ENCODE measurements around the gene SIAH2.
A peak's percentile ranks its signal among the peaks of the same experiment; 100 is the strongest.
"Not testable (repeated sequence)": the region's sequence is repeated elsewhere in the genome, so short reads cannot be mapped to it uniquely, and the experiment has no call there.

SIAH2 gene, protein sequence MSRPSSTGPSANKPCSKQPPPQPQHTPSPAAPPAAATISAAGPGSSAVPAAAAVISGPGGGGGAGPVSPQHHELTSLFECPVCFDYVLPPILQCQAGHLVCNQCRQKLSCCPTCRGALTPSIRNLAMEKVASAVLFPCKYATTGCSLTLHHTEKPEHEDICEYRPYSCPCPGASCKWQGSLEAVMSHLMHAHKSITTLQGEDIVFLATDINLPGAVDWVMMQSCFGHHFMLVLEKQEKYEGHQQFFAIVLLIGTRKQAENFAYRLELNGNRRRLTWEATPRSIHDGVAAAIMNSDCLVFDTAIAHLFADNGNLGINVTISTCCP

DNA sequence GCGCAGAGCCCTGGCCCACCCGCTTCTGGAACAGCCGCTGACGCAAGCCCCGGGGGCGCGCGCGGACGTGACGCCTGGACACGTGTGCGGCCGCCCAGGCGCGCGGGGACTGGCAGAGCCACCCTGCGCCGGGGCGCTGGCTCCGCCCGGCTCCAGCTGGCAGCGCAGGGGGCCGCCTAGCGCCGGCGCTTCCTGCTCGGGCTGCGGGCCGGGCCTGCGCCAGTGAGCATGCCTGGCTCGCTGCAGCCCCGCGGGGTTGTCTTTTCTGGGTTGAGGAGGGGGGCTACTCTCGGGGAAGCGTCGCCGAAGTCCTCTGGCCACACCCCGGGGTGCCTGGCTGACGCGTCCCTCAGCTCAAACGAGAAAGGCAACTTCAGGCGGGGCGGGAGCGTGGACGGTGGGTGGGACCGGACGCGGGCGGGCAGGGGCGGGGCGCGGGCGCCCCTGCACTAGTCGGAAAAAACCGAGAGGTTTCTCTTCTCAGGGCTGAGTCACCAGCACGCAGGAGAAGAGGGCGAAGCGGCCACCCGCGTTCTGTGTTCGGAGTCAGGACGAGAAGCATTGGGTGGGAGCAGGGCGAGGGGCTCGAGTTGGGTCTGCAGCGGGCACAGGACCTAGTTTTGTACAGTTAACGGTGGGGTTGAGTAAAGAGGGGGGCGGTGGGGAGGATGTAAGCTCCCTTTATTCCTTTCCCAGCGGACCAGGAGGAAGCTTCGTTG, at the start of gene SIAH2:
TSS of gene SIAH2 (minus strand) at position 48 of the 719 bp plus-strand sequence. CDS start 320 bp downstream, outside the sequence.
- DNase-seq, result peak; percentile 95 to 98
- TF ChIP-seq GATA1 (IDR thresholded peaks at IDR 0.05; ENCODE audit: low read depth, low read length) (no peak), POLR2A (IDR thresholded peaks at IDR 0.05; ENCODE audit: low read length) (peak; percentile 94)

DNA sequence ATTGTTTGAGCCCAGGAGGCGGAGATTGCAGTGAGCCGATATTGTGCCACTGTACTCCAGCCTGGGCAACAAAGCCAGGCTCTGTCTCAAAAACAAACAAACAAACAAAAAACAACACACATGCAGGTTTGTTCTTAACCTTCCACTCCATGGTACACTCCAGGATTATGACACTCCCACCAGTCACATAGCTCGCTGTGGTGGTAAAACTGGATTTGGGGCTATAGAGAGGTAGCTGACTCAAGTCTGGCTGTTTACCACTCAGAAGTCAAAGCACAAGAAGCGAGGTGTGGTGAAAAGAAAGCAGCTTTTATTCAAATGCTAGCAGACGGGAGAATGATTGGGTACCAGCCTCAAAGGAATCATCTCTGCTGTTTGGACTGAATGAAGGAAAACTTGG, 49.0 kb upstream of the SIAH2 start:
- TF ChIP-seq GATA1 (IDR thresholded peaks at IDR 0.05; ENCODE audit: low read depth, low read length) (no peak), POLR2A (IDR thresholded peaks at IDR 0.05; ENCODE audit: low read length) (no peak)
- DNase-seq, result no peak

DNA sequence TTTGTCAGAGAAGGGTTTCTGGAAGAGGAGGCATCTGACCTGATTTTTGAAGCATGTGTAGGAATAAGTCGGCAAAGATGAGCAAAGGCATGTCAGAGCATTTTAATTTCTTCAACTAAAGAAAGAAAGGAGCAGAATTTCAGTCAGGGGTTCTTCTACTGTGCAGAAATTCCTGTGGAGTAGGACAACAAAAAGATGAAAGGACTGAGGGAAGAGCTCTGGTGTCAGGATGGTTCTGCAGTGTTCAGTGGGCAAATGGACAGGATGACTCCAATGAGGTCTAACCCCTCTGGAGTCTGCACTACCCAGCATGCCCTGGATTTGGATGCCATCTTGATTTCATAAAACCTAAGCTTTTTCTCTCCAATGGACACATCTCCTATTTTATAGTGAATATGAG, 47.7 kb upstream of the SIAH2 start:
- DNase-seq, result no peak
- TF ChIP-seq GATA1 (IDR thresholded peaks at IDR 0.05; ENCODE audit: low read depth, low read length), result no peak
- no peak for TF ChIP-seq POLR2A (IDR thresholded peaks at IDR 0.05; ENCODE audit: low read length)

DNA sequence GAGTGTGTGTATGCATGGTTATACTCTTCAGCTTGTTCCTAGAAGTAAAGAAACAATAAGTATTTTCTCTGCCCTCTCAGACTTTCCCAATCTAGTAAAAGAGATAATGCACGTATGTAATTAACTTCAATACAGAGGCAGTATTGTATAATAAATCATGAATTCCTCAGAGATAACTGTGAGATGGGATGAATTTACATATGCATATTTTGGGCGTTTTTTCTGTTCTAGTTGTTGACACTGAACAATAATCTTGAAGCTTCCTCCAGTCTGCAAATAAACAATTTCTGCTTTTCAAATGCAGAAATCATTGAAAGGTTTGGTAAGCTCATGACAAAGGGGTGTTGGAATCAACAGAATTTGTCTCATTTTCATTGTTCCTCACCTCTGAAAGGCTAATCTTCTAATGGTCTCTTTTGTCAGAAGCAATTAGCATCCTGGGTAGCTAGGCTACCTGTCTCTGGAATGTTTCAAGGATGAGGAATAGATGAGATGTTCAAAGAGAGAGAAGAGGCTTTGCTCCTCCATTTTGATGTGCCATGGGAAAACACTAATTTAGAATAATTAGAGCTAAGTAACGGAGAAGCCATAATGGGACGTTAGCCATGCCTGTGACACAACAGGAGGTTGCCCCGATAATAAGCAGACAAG, 43.3 kb upstream of the SIAH2 start:
- no peak for TF ChIP-seq POLR2A (IDR thresholded peaks at IDR 0.05; ENCODE audit: low read length)
- TF ChIP-seq GATA1 (IDR thresholded peaks at IDR 0.05; ENCODE audit: low read depth, low read length), result no peak
- no peak for DNase-seq

DNA sequence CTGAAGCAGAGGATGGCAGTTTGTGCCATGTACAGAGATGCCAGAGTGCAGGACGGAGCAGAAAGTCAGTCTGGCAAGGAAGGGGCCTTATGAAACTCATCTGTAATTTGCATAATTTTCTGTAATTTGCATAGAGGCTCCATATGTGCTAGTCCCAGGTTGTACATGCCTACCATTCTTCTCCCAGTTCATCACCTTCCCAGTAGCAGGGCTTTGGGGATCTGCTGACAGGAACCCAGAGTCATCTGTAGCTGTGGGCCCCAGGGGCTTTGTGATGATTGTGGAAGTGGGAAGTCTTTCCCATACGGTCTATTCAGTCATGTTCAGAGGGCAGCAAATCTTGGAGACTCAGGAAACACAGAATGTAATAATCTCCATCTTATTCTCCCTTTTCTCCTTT, 42.4 kb upstream of the SIAH2 start:
- no peak for DNase-seq
- TF ChIP-seq GATA1 (IDR thresholded peaks at IDR 0.05; ENCODE audit: low read depth, low read length) (no peak), POLR2A (IDR thresholded peaks at IDR 0.05; ENCODE audit: low read length) (no peak)

DNA sequence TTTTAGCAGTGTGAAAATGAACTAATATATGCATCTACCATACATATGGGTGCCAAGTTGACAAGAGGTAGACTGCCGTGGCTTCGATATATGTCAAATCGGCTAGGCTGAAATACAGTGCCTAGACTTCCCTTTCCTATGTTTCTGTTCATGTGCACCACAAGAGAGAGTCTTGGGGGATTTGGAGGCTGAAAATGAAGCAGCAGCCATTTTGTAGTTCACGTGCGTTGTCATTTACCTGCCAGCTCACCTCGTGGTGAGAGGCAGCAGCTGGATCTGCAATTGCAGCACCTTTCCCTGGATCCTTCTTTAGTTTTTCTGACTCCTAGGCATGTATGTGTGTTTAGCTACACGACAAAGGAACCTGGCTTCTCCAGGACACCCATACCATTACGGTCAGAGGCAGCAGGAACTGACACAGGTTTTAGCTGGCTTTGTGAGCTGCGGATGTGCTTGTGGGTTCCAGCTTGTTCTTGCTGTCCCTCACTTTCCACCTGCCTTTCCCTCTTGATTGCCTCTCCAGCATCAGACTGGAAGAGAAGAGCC, 40.5 kb upstream of the SIAH2 start:
- no peak for TF ChIP-seq POLR2A (IDR thresholded peaks at IDR 0.05; ENCODE audit: low read length)
- no peak for TF ChIP-seq GATA1 (IDR thresholded peaks at IDR 0.05; ENCODE audit: low read depth, low read length)
- DNase-seq, result no peak

DNA sequence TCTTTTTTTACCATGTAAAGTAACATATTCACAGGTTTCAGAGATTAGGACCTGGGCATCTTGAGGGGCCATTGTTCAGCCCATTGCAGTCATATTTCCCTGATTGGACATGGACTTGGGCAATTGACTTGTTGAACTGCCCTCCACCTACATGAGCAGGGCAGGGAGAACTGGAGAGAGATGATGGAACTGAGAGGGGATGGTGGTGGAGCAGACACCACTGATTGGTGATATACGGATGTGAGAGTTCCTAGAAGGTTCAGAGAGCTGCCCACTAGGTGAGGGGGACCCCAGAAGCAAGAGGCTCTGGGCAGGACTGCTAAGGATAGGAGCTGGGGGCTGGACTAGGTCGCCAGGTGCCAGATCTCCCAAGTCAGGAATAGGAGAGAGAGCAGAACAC, 37.8 kb upstream of the SIAH2 start:
- no peak for DNase-seq
- TF ChIP-seq POLR2A (IDR thresholded peaks at IDR 0.05; ENCODE audit: low read length) (no peak), GATA1 (IDR thresholded peaks at IDR 0.05; ENCODE audit: low read depth, low read length) (no peak)

DNA sequence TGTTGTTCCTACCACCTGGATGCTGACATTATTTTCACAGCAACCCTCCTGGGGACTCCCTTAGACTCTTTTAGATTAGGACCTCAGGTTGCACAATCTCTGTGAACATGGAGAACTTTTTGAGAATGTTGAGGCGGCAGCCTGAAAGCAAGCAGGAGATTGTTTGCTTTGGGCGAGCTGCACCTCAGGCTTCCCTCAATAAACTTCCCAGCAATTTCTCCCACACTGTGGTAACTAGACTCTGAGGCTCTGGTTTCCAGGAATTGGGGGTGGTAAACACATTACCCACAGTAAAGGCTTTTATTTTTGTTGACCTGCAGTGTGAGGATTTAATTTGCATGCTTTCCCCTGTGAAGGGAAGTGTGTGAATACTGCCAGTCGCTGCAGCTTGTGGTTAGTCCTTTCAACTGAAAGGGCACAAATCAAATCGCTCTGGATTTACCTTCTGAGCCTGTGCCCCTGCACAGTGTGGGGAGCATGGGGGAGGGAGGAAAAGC, 35.2 kb upstream of the SIAH2 start:
- no peak for DNase-seq
- TF ChIP-seq GATA1 (IDR thresholded peaks at IDR 0.05; ENCODE audit: low read depth, low read length), result no peak
- no peak for TF ChIP-seq POLR2A (IDR thresholded peaks at IDR 0.05; ENCODE audit: low read length)

DNA sequence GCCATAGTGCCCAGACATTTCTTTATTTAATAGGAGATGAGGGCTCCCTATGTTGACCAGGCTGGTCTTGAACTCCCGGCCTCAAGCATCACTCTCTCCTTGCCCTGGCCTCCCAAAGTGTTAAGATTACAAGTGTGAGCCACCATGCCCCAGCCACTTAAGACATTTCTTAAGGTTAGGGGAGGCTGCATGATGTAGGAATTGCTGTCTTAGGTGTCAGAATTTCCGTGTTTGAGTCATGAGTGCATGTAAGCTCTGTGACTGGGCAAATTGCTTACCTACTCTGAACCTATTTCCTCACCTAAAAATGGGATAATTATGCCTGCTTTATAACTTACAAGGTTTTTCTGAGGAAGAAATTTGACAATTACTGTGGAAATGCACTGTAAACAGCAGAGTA, 34.2 kb upstream of the SIAH2 start:
- peak in 1 of 2 experiments; percentile 17 for DNase-seq
- no peak for TF ChIP-seq GATA1 (IDR thresholded peaks at IDR 0.05; ENCODE audit: low read depth, low read length)
- TF ChIP-seq POLR2A (IDR thresholded peaks at IDR 0.05; ENCODE audit: low read length), result no peak

DNA sequence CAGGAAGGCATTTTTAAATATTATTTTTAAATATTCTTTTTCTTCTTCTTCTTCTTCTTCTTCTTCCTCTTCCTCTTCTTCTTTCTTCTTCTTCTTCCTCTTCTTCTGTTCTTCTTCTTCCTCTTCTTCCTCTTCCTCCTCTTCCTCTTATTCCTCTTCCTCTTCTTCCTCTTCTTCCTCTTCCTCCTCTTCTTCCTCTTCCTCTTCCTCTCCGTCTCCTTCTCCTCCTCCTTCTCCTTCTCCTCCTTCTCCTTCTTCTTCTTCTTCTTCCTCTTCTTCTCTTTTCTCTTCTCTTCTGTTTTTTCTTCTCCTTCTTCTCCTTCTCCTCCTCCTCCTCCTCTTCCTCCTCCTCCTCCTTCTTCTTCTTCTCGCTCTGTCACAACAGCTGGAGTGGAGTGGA, 33.6 kb upstream of the SIAH2 start:
- DNase-seq, result not testable (repeated sequence)

DNA sequence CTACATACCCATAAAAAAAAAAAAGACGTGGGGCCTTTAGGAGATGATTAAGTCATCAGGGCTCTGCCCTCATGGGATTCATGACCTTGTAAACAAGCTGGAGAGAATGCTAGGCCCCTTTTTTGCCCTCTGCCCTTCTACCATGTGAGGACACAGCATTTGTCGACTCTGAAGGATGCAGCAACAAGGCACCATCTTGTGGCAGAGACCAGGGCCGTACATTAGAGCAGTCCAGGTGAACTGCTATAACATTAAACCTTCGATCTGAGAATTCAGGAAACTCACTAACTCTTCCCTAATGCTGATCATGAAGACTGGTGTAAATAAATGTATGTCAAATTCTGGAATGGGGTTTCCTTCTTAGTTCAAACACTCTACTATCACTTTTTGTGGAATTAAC, 30.7 kb upstream of the SIAH2 start:
- TF ChIP-seq GATA1 (IDR thresholded peaks at IDR 0.05; ENCODE audit: low read depth, low read length) (no peak), POLR2A (IDR thresholded peaks at IDR 0.05; ENCODE audit: low read length) (no peak)
- peak; percentile 9 to 30 for DNase-seq

DNA sequence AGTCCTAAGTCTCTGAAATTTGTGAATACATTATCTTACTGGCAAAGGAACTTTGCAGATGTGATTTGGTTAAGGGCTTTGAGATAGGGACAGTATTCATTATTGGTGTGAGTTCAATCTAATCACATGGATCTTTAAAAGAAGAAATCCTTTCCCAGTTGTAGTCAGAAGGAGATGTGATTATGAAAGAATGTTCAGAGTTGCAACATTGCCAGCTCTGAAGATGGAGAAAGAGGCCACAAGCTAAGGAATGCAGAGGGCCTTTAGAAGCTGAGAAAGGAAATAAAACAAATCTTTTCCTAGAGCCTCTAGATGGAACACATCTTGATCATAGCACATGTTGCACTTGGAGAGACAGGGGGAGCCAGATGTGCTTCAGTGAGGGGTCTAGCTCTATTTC, 27.7 kb upstream of the SIAH2 start:
- no peak for TF ChIP-seq GATA1 (IDR thresholded peaks at IDR 0.05; ENCODE audit: low read depth, low read length)
- TF ChIP-seq POLR2A (IDR thresholded peaks at IDR 0.05; ENCODE audit: low read length), result no peak
- DNase-seq, result no peak

DNA sequence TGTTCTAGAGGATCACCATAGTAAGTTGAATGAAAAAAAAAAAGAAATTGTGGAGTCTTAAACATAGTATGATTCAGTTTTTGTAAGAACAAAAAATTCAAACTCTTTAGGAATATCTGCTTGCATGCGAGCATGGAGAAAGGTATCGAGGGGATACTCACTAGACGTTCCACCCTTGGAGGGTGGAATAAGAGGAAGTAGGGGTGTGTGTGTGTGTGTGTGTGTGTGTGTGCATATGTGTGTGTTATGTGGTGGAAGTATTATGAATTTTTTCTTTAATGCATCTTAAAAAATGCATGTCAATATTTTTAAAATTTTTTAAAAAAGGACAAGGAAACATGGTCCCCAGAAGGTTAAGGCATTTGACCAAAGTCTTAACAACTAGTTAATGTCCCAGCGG, 26.5 kb upstream of the SIAH2 start:
- DNase-seq, result no peak
- TF ChIP-seq POLR2A (IDR thresholded peaks at IDR 0.05; ENCODE audit: low read length) (no peak), GATA1 (IDR thresholded peaks at IDR 0.05; ENCODE audit: low read depth, low read length) (no peak)

DNA sequence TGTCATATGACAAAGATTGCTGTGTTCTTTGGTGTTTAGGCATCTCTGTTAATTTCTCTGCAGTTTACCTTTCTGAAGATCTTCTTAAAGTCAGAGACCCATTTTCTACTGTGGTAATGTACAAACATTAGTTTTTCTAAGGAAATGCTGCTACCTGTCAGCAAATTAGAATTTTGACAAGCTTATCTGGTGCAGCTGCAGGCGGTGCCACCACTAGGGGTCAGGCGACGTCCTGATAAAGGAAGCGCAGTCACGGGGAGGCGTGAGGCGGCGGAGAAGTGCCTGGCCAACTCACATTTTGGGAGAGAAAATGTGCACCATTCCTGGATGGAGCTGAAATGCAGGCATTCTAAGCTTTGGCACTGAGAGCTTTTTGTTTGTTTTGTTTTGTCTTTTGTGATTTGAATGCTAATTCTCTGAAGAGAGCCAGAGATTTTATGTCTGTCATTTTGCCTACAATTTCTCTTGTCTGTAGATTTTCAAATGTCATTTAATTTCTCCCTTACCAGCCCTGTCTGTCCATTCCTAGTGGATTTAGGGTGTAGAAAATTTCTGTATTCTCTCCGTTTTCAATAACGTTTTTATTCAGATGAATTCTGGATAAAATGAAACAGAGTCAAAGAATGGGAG, 24.9 kb upstream of the SIAH2 start:
- DNase-seq, result peak; percentile 89 to 93
- TF ChIP-seq GATA1 (IDR thresholded peaks at IDR 0.05; ENCODE audit: low read depth, low read length) (no peak), POLR2A (IDR thresholded peaks at IDR 0.05; ENCODE audit: low read length) (no peak)
